Stimulated activated naive CD8-positive, alpha-beta T cell treated with anti-CD3 and anti-CD28 coated beads, Interleukin-15, Interleukin-2, amounts not matched to agents 100 ng/mL and 50 ng/mL, for 24 hours (primary cell): Measurements from ENCODE around the gene ZNF423.
"Not testable (repeated sequence)": the region's sequence is repeated elsewhere in the genome, so short reads cannot be mapped to it uniquely, and the experiment has no call there.

ENCODE experiments used
- H3K27ac Mint-ChIP-seq: one replicate; pipeline ENCODE4 v1.8.0; 2021; ENCODE audit warnings: mild to moderate bottlenecking, mixed read lengths
- H3K27me3 Mint-ChIP-seq: one replicate; pipeline ENCODE4 v1.8.0; 2021; ENCODE audit warnings: mixed read lengths
- H3K36me3 Mint-ChIP-seq: one replicate; pipeline ENCODE4 v1.8.0; 2021; ENCODE audit warnings: low read depth, mixed read lengths
- H3K4me1 Mint-ChIP-seq: one replicate; pipeline ENCODE4 v1.8.0; 2021; ENCODE audit warnings: low read depth, mixed read lengths
- H3K4me3 Mint-ChIP-seq: one replicate; pipeline ENCODE4 v1.8.0; 2021; ENCODE audit warnings: mild to moderate bottlenecking, mixed read lengths
- H3K9me3 Mint-ChIP-seq: one replicate; pipeline ENCODE4 v1.8.0; 2021; ENCODE audit warnings: mixed read lengths

Gene ZNF423

DNA sequence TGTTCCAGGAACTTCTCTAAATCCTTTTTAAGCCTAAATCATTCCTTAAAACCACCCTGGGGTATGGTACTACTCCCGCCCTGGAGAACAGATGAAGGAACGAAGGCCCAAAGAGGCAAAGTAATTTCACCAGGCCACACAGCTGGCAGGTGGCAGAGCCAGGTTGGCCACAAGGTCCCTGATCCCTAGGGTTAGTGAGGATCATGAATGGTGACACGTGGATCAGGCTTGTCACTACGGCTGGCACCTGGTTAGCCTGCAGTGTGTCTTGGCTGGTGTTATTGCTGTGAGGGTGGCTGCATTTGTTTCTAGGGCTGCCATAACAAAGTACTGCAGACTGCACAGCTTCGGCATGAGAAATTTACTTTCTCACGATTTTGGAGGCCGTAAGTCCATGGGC is 26.0 kb upstream of the ZNF423 start:
- Mint-ChIP-seq H3K27ac (no peak overlapping the region), H3K4me3 (no peak overlapping the region), H3K36me3 (no peaks in the 10 kb centered on the region), H3K27me3 (peaks cover 25% of the 10 kb centered on the region), H3K9me3 (no peaks in the 10 kb centered on the region), H3K4me1 (no peaks in the 10 kb centered on the region)

DNA sequence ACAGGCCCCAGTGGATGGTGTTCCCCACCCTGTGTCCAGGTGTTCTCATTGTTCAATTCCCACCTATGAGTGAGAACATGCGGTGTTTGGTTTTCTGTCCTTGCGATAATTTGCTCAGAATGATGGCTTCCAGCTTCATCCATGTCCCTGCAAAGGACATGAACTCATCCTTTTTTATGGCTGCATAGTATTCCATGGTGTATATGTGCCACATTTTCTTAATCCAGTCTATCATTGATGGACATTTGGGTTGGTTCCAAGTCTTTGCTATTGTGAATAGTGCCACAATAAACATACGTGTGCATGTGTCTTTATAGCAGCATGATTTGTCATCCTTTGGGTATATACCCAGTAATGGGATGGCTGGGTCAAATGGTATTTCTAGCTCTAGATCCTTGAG is 22.6 kb upstream of the ZNF423 start:
- H3K9me3 Mint-ChIP-seq, H3K4me1 Mint-ChIP-seq, H3K36me3 Mint-ChIP-seq, H3K27ac Mint-ChIP-seq, H3K4me3 Mint-ChIP-seq: not testable (repeated sequence)
- H3K27me3 Mint-ChIP-seq: peaks cover 37% of the 10 kb centered on the region

DNA sequence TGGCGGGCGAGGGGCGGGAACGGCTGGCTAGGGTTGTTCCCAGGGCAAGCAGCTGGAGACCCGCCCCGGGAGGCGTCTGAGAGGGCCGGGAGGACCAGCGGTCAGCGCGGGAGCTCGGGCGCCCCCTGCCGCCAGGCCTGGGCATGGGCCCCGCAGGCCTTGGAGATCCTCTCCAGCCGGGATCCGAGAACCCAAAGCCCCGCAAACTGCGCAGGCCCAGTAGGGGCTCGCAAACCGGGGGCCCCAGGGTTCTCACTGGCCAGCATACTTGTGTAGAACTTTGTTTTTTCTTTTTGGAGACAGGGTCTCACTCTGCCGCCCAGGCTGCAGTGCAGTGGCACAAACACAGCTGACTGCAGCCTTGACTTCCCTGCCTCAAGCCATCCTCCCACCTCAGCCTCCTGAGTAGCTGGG is 20.8 kb upstream of the ZNF423 start:
- Mint-ChIP-seq H3K36me3 (no peaks in the 10 kb centered on the region), H3K27ac (no peak overlapping the region), H3K4me3 (no peak overlapping the region), H3K9me3 (no peaks in the 10 kb centered on the region), H3K27me3 (peaks cover 34% of the 10 kb centered on the region), H3K4me1 (no peaks in the 10 kb centered on the region)

DNA sequence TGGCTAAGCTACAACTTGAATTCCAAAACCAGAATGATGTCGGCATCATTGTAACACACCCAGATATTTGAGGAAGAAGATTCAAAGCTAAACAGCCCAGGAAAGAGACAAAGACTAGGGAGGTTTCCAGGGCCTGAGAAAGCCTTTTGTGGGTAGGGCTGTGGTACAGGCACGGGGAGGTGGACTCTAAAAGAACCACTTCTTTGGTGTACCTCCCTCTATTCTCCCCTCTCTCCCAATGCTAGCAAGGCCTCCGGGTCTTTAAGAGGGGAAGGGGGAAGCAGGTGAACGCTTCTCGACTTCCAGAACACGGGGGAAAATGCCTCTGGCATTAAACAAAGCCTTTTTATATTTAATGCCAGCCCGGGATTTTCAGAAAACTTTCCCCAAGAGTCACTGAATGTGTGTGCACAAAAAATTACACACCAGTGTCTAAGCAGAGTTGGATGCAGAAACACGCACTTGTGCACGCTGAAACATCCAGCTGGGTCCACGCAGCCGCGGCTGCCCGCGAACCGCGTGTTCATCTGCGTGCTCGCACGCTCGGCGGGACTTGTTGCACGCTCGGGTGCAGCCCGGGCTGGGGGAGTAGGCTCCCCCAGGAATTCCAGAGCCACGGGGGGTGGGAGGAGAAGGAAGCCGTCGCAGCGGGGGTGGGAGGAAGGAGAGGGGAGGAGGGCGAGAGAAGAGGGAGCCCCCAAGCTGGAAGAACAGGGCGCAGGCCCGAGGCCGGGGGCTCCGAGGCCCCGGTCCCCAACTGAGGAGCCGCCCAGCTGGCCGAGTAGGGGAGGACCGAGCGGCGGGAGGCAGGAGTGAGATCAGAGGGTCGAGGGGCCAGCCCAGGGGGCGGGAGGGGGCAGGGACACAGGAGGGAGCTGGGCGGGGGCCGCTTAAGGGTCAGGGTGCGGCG is 20.1 kb upstream of the ZNF423 start:
- Mint-ChIP-seq H3K27me3 (peaks cover 34% of the 10 kb centered on the region), H3K4me1 (no peaks in the 10 kb centered on the region), H3K27ac (no peak overlapping the region)

DNA sequence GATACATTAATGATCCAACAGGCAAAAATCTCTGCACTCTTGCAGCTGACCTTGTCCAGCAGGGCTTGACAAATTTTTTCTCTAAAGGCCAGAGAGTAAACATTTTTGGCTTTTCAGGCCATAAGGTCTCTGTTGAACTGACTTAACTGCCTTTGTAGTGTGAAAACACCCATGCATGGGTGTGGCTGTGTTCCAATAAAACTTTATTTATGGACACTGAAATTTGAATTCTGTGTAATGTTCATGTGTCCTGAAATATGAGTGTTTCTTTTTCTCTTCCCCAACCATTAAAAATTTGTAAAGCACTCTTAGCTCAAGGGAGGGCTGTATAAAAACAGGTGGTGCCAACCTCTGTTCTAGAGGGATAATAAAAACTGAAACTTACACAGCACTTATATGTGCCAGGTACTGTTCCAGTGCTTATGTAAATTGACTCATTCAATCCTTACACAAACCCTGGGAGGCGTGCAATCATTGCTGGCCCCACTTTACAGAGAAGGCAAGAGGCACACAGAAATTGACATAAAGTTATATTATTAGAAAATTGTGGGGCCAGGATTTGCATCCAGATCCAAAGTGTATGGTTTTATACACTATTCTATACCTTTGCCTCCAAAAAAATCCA is 18.8 kb upstream of the ZNF423 start:
- no peaks in the 10 kb centered on the region for H3K9me3 Mint-ChIP-seq
- no peak overlapping the region for H3K4me3 Mint-ChIP-seq
- peaks cover 33% of the 10 kb centered on the region for H3K27me3 Mint-ChIP-seq
- no peaks in the 10 kb centered on the region for H3K4me1 Mint-ChIP-seq
- H3K36me3 Mint-ChIP-seq: no peaks in the 10 kb centered on the region
- H3K27ac Mint-ChIP-seq: no peak overlapping the region

More for the DNA sequence above, 20.1 kb upstream of the ZNF423 start:
- no peaks in the 10 kb centered on the region for H3K36me3 Mint-ChIP-seq
- H3K4me3 Mint-ChIP-seq: no peak overlapping the region
- H3K9me3 Mint-ChIP-seq: no peaks in the 10 kb centered on the region

DNA sequence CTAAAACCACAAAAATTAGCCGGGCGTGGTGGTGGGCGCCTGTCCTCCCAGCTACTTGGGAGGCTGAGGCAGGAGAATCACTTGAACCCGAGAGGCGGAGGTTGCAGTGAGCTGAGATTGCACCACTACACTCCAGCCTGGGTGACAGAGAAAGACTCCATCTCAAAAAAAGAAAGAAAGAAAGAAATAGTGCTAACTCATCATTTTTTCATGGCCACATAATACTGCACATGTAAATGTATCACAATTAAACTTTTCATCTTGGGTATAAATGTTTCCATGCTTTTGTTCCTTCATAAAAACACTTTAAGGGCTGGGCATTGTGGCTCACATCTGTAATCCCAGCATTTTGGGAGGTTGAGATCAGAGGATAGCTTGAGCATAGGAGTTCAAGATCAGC is 15.9 kb upstream of the ZNF423 start:
- not testable (repeated sequence) for H3K27ac Mint-ChIP-seq, H3K4me3 Mint-ChIP-seq, H3K4me1 Mint-ChIP-seq

DNA sequence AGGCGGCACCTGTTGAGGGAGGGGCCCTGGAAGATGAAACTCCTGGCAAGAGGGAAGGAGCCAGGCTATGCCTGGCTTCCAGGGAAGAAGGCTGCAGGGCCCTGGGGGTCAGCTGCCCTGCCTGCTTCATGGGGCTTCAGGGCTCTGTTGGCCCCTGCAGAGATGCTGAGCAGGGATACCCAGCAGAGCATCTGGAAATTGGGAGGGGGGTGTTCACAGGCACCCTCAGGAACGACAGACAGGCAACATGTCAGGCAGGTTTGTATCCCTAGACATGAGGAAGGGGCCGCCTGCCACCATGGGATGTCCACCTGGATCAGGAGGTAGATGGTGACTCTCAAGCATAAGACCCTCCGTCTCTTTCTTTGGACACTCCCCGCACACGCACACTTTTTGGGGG is 13.8 kb upstream of the ZNF423 start:
- Mint-ChIP-seq H3K27ac (no peak overlapping the region), H3K9me3 (no peaks in the 10 kb centered on the region), H3K27me3 (peaks cover 5% of the 10 kb centered on the region), H3K4me1 (no peaks in the 10 kb centered on the region), H3K4me3 (no peak overlapping the region), H3K36me3 (no peaks in the 10 kb centered on the region)

More for the DNA sequence above, 15.9 kb upstream of the ZNF423 start:
- peaks cover 13% of the 10 kb centered on the region for H3K27me3 Mint-ChIP-seq
- H3K36me3 Mint-ChIP-seq, H3K9me3 Mint-ChIP-seq: not testable (repeated sequence)

DNA sequence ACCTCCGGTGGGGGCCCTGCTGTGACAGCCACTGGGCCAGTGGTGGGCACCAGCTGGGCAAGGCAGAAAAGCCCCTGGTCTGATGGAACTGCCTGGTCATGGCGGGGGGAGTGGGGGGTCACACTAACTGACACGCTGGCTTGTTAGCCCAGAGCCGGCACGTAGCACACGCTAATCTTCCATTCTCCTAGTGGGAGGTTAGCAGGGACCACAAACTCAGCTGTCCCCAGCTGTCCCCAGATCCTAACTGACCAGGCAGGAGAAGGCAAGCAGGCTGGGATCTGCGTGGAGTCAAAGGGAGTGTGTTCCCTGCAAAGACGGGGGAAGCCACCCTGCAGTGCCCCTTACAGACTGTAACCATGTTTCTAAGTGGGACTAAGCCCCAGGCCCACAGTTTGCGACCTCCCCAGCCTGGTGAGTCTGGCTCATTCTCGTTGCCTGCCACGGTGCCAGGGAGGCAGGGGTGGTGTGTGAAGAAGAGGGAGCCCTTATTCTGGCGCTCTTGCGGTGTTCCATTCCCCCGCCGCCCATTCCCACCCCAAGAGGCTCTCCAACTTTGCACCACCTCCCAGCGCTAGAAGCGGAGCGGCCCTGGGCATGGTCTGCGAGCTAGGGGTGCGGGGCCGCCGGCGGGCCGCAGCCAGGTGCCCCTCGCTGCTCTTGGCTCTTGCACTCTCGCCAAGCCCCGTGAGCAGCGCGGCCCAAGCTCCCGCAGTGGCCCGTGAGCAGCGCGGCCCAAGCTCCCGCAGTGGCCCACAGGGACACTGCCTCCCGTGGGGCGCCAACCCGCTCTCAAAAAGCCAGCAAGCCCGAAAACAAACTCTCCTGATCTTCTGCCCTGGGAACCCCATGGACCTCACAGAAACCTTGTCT is 12.1 kb upstream of the ZNF423 start:
- no peak overlapping the region for H3K27ac Mint-ChIP-seq

DNA sequence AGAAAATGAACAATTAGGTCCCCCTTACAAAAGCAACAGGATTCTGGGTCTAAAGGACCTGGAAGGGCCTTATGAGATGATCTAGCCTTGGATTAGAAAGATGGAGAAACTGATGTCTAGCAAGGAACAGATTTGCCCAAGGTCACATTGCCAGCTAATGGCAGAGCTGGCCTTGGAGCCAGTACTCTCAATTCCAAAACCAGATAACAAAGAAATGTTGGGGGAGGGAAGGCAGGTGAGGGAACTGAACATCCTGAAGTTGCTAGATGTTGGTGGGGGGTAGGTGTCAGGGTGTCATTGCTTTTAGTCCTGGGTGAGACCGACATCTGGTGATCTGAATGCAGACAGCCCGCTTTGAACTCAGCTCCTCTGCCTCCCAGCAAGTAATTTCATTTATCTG is 11.3 kb upstream of the ZNF423 start:
- Mint-ChIP-seq H3K27me3 (no peaks in the 10 kb centered on the region), H3K4me1 (no peaks in the 10 kb centered on the region), H3K36me3 (no peaks in the 10 kb centered on the region), H3K4me3 (no peak overlapping the region), H3K9me3 (no peaks in the 10 kb centered on the region), H3K27ac (no peak overlapping the region)

More for the DNA sequence above, 12.1 kb upstream of the ZNF423 start:
- Mint-ChIP-seq H3K27me3 (no peaks in the 10 kb centered on the region), H3K4me1 (no peaks in the 10 kb centered on the region), H3K4me3 (no peak overlapping the region), H3K36me3 (no peaks in the 10 kb centered on the region), H3K9me3 (no peaks in the 10 kb centered on the region)

DNA sequence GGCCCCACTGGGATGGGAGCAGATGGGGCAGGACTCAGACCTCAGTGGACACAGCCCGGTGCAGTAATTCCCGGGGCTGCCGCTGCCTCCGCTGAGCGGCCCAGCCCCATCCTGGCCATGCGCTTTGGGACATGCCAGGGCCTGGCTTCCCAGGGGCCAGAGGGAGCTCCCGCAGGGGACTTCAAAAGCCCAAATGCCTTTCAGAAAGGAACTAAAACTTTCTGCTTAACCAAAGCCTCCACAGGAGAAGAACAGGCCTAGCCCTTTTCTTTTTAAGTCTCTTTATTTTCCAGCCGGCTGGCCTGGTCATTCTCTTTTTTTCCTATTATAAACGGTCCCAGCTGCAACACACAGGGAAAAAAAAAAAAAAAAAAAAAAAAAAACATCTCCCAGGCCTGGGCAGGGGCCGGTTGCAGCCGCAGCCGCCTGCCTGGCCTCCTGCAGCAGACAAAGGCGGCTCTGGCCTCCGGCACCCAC is 10.7 kb upstream of the ZNF423 start:
- H3K27ac Mint-ChIP-seq: no peak overlapping the region

DNA sequence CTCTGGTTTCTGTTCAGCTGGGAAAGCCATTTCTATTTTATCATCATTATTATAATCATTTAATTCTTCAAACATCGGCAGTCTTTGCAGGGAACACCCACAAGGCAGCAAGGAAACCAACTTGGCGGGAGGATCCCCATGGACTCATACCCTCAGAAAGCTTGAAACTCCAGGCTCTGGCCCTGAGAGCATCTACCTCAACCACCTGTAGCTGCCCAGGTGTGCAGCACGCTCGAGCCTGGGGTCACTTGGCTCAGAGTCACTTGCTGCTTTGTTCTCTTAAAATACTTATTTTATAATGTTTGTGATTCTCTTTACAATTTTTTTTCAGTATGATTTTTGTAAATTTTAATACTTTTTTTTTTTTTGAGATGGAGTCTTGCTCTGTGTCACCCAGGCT is 6.8 kb upstream of the ZNF423 start:
- peaks cover 17% of the 10 kb centered on the region for H3K27me3 Mint-ChIP-seq
- H3K27ac Mint-ChIP-seq: no peak overlapping the region
- H3K9me3 Mint-ChIP-seq: no peaks in the 10 kb centered on the region
- H3K4me1 Mint-ChIP-seq: peaks cover 7% of the 10 kb centered on the region
- H3K36me3 Mint-ChIP-seq: no peaks in the 10 kb centered on the region
- H3K4me3 Mint-ChIP-seq: no peak overlapping the region

More for the DNA sequence above, 10.7 kb upstream of the ZNF423 start:
- H3K36me3 Mint-ChIP-seq: no peaks in the 10 kb centered on the region
- peaks cover 1% of the 10 kb centered on the region for H3K27me3 Mint-ChIP-seq
- no peak overlapping the region for H3K4me3 Mint-ChIP-seq
- H3K4me1 Mint-ChIP-seq: no peaks in the 10 kb centered on the region
- H3K9me3 Mint-ChIP-seq: no peaks in the 10 kb centered on the region

DNA sequence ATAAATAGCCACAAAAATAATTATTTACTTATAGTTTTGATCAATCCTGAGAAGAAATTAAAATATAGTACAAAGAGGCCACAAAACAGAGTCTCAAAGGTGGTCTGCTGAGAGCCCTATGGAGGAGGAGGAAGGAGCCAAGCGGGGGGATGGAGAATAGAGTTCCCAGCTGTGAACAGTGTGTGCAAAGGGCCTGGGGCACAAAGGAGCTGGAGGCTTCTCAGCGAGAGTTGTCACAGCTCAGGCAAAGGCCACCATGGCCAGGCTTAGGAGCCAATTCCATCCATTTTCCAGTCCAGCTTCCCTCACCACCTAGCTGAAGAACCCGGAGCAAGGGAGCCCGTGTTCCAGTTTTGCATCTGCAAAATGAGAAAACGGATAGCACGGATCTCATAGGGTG is 5.4 kb upstream of the ZNF423 start:
- Mint-ChIP-seq H3K4me1 (peaks cover 12% of the 10 kb centered on the region), H3K36me3 (no peaks in the 10 kb centered on the region), H3K9me3 (no peaks in the 10 kb centered on the region), H3K4me3 (no peak overlapping the region), H3K27ac (no peak overlapping the region), H3K27me3 (peaks cover 21% of the 10 kb centered on the region)

DNA sequence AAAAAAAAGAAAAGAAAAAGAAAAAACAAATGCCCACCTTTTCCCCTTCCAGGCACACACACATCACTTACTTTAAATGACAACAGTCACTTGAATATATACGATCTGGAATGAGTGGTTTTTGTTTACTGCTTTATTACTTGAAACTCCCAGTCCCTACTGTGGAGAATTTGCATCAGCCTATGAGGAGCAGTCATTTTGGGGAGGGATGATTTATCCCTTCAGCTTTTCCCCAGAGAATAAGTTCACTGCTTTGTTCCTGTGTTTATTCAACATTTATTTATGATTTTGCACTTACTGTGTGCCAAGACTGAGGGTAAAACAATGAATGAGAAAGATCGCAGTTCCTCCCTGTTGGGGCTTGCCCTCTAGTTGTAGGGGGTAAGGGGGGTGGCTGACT is 4.7 kb upstream of the ZNF423 start:
- Mint-ChIP-seq H3K4me1 (peaks cover 12% of the 10 kb centered on the region), H3K4me3 (no peak overlapping the region), H3K9me3 (no peaks in the 10 kb centered on the region), H3K36me3 (no peaks in the 10 kb centered on the region), H3K27ac (no peak overlapping the region), H3K27me3 (peaks cover 21% of the 10 kb centered on the region)

DNA sequence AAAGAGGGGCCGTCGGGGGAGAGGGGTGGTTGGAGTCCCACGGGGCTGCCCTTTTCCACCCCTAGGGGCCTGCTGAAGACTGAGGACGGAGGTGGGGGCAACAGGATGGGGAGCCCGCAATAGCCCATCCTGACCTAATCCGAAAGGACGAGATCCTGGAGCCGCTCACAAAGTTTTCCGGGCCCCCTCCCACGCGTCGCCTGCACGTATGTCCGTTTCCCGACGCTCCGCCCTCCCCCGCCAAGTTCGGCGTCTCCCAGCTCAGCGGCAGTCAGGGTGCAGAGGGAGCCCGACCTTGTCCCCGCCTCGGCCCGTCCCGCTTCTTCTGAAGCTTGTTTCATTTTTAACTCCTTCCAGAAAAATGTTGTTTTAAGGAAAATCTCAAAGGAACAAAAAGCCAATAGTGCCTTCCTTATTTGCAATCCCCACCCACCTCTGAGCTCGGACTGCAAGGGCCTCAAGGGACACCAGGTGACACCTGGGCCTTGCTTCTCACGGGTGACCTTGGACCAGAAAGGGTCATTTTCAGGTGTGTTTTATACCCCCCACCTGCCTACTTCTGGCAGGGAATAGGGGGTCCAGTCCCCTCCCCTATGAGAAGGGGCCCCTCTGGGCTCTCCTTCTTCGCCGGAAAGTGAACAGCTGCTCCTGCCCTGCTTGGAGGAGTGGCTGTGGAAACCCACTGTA is 3.4 kb upstream of the ZNF423 start:
- Mint-ChIP-seq H3K4me3 (peak overlapping the region; percentile 47), H3K27me3 (peaks cover 24% of the 10 kb centered on the region), H3K36me3 (no peaks in the 10 kb centered on the region), H3K9me3 (no peaks in the 10 kb centered on the region), H3K27ac (no peak overlapping the region), H3K4me1 (peaks cover 12% of the 10 kb centered on the region)
